GM19452 (cell line): ENCODE results near the gene KDR.

ENCODE experiments used
- ATAC-seq: cut with Tn5 transposase; IDR thresholded peaks from one replicate; pipeline ENCODE4 v1.9.1; 2021; ENCODE audit not compliant: unreplicated experiment

Gene KDR

GRCh38 chr4:55031158-55031557, 94.2 kb downstream of the KDR start:
- ATAC-seq, result no peak

- ATAC-seq, result no peak
Measured at GRCh38 chr4:55030589-55030988, 94.8 kb downstream of the KDR start.

GRCh38 chr4:55029821-55030503, 95.4 kb downstream of the KDR start:
- ATAC-seq, result no peak

GRCh38 chr4:55029321-55029720, 96.1 kb downstream of the KDR start:
- ATAC-seq, result no peak
